HG02642 (cell line): Measurements from ENCODE around the gene LRRC34.

Experiments used
- ATAC-seq: cut with Tn5 transposase; IDR thresholded peaks from one replicate; pipeline ENCODE4 v1.9.1; 2021; ENCODE audit warnings: mild to moderate bottlenecking; ENCODE audit not compliant: unreplicated experiment, poor library complexity

The LRRC34 gene

DNA sequence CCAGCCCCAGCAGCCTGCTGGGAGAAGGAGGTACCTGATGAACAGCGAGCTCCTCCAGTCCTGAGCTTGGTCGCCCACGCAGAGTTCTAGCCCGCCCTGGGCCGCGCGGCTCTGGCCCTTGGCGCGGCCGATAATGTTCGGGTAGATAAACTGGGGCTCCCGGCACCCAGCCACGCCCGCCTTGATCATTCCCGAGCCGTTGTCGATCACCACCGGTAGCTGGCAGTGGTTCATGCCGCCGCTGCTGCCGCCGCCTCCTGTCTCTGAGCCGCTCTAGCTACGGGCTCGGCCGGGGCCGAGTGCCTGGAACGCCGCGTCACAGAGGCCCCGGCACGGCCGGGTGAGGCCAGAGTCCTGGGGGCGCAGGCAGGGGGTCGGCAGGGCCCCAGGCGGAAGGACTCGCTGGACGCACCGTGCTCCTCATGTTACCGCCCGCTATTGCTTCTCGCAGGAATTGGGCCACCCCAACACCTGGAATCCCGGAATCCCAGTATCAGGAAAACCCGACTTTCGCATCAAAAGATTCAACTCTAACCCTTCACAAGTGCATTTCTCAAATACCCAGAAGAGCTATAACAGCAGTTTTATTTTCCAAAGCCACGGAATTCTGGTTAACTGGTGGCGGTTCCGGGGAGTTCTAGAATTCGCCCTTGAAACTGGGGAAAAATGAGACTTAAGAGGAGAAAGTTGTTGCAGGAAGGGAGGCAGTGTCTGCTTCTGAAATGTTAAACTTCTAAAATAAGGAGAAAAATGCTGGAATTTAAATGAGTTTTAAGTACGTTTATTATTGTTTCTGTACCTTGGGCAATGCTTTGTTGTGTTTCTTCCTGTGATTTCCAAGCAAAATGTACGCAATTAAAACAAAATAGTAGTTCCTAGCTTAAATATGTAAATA lies 43.2 kb downstream of the LRRC34 start, which contains the start of gene ACTRT3:
ACTRT3 (minus strand) TSS at position 275 of the 895 bp plus-strand sequence; CDS start at position 234, 41 bp downstream.
- ATAC-seq, result peak; percentile 25

DNA sequence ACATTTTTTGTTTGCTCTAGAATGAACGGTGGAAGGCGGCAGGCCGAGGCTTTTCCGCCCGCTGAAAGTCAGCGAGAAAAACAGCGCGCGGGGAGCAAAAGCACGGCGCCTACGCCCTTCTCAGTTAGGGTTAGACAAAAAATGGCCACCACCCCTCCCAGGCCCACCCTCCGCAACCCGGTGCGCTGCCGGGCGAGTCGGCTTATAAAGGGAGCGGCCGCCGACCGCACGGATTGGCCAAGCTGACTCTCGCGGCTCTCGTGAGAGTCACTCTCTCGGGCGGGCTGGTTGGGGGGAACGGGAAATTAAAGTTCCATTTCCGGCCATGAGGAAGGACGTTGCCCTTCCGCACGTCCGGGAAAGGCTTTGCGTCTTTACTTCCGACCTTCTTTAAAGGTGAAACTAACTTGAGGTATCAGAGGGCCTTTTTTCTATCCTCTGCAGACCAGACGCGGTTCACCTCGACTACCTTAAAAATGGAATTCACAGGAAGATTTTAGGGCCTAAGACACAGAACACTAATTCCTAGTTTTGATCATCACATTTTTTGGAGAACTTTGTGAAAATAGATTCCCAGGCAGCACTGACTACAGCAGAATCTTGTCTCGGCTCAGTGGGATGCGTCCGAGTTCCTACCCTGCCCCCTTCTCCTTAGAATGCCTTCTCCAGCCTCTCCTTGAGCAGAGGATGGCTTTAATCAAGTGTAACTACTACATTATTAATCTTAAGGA lies 47.7 kb downstream of the LRRC34 start, which contains the start of gene TERC:
TERC (minus strand) TSS at position 179 of the 731 bp plus-strand sequence.
- peak; percentile 81 for ATAC-seq

DNA sequence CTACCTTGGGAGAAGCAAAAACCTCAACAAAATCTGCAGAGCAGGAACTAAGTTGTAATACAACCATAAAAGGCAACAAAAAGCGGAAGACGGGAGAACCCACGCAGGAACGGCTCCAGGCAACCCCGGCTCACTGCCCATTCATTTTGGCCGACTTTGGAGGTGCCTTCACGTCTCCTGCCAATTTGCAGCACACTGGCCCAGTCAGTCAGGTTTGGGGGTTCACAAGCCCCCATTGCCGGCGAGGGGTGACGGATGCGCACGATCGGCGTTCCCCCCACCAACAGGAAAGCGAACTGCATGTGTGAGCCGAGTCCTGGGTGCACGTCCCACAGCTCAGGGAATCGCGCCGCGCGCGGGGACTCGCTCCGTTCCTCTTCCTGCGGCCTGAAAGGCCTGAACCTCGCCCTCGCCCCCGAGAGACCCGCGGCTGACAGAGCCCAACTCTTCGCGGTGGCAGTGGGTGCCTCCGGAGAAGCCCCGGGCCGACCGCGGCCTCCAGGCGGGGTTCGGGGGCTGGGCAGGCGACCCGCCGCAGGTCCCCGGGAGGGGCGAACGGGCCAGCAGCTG lies 48.3 kb downstream of the LRRC34 start:
- ATAC-seq, result peak; percentile 36

DNA sequence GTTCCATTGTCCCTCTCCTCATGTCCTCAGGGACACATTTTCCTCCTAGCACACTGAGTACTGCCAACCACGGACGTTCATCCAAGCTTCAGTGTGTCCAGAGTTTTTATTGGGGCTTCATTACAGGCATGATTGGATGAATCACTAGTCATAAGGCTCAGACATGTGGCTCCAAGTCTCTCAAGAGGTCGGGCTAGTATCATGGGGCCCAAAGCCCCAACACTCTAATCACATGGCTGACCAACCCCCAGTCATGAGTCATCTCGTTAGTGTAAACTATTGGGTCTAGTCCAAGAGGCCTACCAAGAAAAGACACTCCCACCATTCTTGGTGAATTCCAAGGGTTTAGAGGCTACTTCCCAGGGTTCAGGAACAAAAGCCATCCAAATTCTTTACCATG lies 52.2 kb downstream of the LRRC34 start:
- no peak for ATAC-seq

DNA sequence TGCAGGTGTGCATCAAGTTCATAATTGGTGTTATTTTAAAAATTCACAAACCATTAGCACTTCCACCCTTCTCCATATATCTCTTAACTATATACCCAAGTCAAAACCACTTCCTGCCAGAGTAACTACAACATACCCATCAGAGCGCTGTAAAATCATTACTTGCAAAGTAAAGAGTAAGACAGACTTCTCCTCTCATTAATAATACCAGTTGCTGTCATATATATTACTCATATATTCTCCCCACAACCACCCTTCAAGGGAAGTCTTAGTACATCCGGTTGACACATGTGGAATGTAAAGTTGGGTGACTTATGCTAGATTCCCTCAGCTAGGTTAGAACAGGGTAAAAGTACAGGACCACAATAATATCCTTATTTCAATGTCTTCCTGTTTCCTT lies 53.4 kb downstream of the LRRC34 start:
- peak; percentile 45 for ATAC-seq

DNA sequence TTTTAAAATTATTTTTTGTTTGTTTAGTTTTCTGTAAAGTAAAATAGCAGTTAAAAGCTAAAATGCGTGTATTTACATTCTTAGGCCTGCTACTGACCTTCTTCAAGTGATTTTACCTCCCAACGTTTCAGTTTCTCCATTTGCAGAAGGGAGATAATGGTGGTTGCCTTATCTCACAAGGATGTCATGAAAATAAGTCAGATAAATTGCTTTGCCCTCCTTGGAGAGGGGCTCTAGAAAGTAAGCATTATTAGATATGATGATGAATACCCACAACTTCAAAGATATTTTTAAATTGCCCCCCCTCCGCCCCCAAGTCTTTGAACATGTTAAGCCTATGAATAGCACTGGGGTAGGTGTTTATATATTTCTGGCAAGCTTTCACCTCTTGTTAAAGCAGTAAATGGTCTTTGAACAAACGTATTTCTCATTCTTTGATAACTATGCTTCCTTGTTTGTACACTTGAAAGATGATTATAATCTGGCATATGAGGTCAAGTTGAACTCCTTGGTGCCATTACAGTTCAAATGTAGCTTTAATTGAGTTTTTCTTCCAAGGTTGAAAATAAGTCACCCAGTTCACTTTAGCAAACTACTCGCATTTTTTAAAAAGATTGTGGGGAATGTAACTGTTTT lies 54.2 kb downstream of the LRRC34 start:
- no peak for ATAC-seq

DNA sequence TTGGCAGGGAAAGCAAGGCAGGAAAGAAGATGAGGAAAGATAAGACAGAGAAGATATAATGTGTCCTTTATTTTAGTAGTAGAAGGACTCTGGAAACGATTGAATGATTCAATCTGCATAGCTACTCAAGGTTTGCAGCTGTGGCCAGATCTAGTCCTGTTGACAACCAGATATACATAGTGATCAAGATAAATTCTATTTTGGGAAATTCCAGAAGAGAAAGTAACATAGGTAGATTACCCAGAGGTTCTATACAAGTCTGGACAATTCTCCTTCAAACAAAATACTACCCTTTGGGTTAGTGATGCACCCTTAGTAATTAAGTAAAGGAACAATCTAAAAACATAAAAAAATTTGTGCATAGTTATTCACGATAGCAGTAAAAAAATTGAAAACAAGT lies 57.2 kb downstream of the LRRC34 start:
- no peak for ATAC-seq

DNA sequence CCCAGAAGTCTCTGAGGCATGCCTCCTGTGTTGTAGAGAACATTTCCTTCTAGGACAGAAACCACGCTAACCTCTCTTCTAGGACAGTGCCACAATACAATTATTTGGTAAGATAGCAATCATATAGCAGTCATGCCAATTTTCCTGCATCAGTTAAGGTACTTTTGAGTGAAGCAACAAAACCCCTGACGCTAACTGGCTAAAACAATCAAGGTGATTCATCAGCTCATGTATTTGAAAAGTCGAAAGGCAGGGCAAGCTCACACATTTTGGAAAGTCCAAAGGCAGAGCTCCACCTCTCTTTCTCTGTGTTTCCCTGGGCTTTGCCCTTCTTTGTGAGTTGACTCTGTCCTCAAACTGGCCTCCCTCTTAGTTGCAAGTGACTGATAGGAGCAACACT lies 58.0 kb downstream of the LRRC34 start:
- no peak for ATAC-seq

DNA sequence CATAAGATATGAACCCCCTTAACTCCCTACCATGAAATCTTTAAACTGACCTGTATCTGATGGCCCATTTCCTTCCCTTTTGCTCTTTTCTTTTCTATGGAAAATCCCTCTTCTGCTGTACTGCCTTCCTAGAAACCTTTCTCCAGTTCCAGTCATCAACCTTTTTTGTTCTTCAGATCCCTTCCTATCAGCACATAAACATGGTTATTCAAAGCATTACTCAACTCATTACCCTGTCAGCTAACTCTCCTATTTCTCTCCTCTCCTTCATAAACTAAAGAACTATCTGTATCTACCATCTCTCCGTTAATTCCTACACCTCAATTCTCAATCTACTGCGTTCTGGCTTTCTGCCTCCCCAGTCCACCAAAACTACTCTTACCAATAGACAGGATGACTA lies 60.8 kb downstream of the LRRC34 start:
- ATAC-seq, result no peak

DNA sequence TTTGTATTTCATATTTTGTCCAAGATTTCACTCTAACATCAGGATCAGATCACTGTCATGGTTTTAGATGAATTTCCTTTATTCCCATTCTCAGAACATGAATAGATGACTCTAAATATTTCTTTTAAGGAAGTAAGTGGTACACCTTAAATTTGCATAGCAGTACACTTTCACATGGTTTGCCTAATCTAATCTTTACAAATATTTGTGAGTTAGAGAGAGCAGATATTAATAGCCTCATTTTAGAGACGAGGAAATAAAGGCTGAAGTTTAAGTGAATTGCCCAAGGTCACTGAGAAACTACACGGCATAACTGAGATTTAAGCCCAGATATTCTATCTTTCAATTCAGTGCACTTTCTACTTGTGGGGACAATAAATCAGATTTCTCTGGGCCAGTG lies 62.0 kb downstream of the LRRC34 start:
- no peak for ATAC-seq

DNA sequence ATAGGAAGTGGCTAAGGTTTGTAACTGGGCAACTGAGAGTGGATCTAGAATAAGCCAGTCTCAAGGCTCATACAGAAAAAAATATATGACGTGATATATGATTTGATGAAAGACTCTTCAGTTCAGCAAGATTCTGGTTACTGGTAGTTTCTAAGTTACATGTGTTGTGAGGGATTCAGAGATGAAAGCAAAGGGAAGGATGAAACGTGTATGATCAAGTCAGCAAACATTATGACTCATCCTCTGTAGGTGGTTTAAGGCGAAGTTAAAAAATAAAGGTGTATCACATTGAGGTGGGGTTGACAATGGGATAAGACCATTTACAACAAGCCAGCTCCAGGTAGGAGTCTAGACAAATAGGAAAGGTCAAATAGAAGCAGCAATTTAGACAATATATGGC lies 64.0 kb downstream of the LRRC34 start:
- no peak for ATAC-seq

DNA sequence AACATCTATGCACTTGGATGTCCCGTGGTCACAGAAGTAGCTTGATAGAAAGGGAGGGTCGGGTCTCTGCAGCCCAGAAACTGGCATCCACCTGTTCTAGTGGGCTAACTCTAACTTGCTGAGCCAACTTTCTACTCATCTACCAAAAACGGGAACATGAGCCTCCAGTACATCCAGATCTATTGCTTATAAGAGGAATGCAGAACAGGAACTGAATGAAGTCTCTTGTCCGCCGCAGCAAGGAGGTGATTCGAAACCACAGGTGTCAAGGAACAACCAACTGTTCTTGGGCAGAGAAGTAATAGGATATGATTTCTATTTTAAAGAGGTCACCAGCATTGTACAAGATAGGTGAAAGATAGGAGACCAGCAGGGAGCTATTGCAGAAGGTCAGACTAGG lies 65.8 kb downstream of the LRRC34 start:
- ATAC-seq, result no peak

DNA sequence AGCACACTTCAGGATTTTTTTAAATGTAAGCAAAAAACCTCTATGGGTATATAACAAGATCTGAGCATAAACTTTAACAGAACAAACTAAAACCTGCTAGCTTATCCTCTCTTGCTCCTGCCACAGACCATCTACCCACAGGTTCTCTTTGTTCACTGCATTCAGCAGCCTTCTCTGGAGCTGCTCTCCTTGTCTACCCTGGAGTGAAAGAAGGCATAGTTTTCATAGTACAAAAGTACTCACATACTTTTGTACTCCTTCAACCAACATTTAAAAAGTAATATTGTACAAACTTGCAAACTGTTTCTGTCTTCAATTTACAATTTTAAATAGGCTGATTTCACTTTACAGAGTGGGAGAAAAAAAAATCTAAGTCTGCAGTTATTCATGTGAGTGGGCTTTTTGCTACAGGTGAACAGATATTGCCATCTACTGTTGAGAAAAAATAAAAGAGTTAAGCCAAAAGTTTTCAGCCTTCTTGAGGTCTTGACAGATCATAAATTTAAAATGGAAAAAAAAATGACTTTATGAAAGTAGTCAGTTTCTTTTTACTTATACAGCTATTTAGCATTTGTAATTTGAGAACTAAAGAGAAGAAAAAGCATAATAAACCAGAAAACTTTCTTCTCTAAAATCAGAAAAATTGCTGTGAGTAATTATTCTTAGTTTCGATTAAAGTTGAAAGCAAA lies 68.2 kb downstream of the LRRC34 start:
- ATAC-seq, result no peak
